Measurements from ENCODE around the gene TFB1M.
A peak's percentile ranks its signal among the peaks of the same experiment; 100 is the strongest.

Gene TFB1M

GRCh38 chr6:155301867-155302266 is 12.4 kb downstream of the TFB1M start:
- DNase-seq (ENCODE audit: low read depth) = no peak

GRCh38 chr6:155297669-155298068 is 16.6 kb downstream of the TFB1M start:
- DNase-seq (ENCODE audit: low read depth) = no peak

- no peak for DNase-seq (ENCODE audit: low read depth)
Measured at GRCh38 chr6:155292711-155293110, 21.6 kb downstream of the TFB1M start.

- no peak for DNase-seq (ENCODE audit: low read depth)
Measured at GRCh38 chr6:155291291-155291690, 23.0 kb downstream of the TFB1M start.

GRCh38 chr6:155290491-155290890 is 23.8 kb downstream of the TFB1M start:
- no peak for DNase-seq (ENCODE audit: low read depth)

GRCh38 chr6:155287762-155288161 is 26.5 kb downstream of the TFB1M start:
- DNase-seq (ENCODE audit: low read depth) = no peak

GRCh38 chr6:155284775-155285174 is 29.5 kb downstream of the TFB1M start:
- no peak for DNase-seq (ENCODE audit: low read depth)

GRCh38 chr6:155278319-155279049 is 35.8 kb downstream of the TFB1M start:
- DNase-seq (ENCODE audit: low read depth) = no peak

- DNase-seq (ENCODE audit: low read depth) = no peak
Measured at GRCh38 chr6:155276638-155277037, 37.6 kb downstream of the TFB1M start.

- no peak for DNase-seq (ENCODE audit: low read depth)
Measured at GRCh38 chr6:155275808-155276480, 38.3 kb downstream of the TFB1M start.

- peak; percentile 70 for DNase-seq (ENCODE audit: low read depth)
Measured at GRCh38 chr6:155274533-155274932, 39.8 kb downstream of the TFB1M start.

- DNase-seq (ENCODE audit: low read depth) = peak; percentile 34
Measured at GRCh38 chr6:155274106-155274505, 40.2 kb downstream of the TFB1M start.

GRCh38 chr6:155273431-155273830 is 40.9 kb downstream of the TFB1M start:
- peak; percentile 93 for DNase-seq (ENCODE audit: low read depth)

- DNase-seq (ENCODE audit: low read depth) = no peak
Measured at GRCh38 chr6:155272353-155273232, 41.7 kb downstream of the TFB1M start.

- no peak for DNase-seq (ENCODE audit: low read depth)
Measured at GRCh38 chr6:155271145-155271544, 43.1 kb downstream of the TFB1M start.

- DNase-seq (ENCODE audit: low read depth) = no peak
Measured at GRCh38 chr6:155270561-155271091, 43.7 kb downstream of the TFB1M start.

GRCh38 chr6:155269765-155270164 is 44.5 kb downstream of the TFB1M start:
- no peak for DNase-seq (ENCODE audit: low read depth)

GRCh38 chr6:155268088-155268867 is 46.0 kb downstream of the TFB1M start:
- peak; percentile 65 for DNase-seq (ENCODE audit: low read depth)

GRCh38 chr6:155267411-155267810 is 46.9 kb downstream of the TFB1M start:
- no peak for DNase-seq (ENCODE audit: low read depth)

- peak; percentile 38 for DNase-seq (ENCODE audit: low read depth)
Measured at GRCh38 chr6:155265843-155266535, 48.3 kb downstream of the TFB1M start.

Data from ELR (cell line).